AG04450 (cell line): ENCODE data around the gene GAS6. TPM values are rescaled to one million over a fixed set of nuclear protein-coding genes. Genes with fewer than 3 reads are reported as not detected.
"Not testable (repeated sequence)": the region's sequence is repeated elsewhere in the genome, so short reads cannot be mapped to it uniquely, and the experiment has no call there.

Experiments used
- CTCF ChIA-PET: fragments of 300-600, 350-600 bp; formaldehyde crosslinking; extraction: SDS; loops from one replicate; lab custom pipeline; 2022; ENCODE audit warnings: antibody characterized with exemption, inconsistent platforms; lab: Charles Lee
- POLR2A ChIA-PET: fragments of 350-600 bp; formaldehyde crosslinking; extraction: SDS; loops from one replicate; lab custom pipeline; 2021; ENCODE audit warnings: antibody characterized with exemption, inconsistent platforms; lab: Yijun Ruan, JAX
- DNase-seq: peaks from one replicate; pipeline ENCODE4 v3.0.0-alpha.2; 2011; ENCODE audit warnings: low read depth, low spot score
- H3K27ac ChIP-seq: one replicate; pipeline ENCODE4 v1.5.1; 2012; ENCODE audit warnings: low read depth, low read length, control low read depth
- H3K27me3 ChIP-seq: one replicate; pipeline ENCODE4 v1.6.0; 2012; ENCODE audit warnings: low read length; ENCODE audit not compliant: control insufficient read depth, insufficient read depth
- H3K4me3 ChIP-seq: 2 replicates; pipeline ENCODE4 v1.5.1; 2011; ENCODE audit warnings: mild to moderate bottlenecking, low read depth, low read length, control low read depth
- H3K9me3 ChIP-seq: 2 replicates; pipeline ENCODE4 v1.5.1; 2012; ENCODE audit warnings: low read length; ENCODE audit not compliant: control insufficient read depth, insufficient read depth
- CTCF ChIP-seq: IDR thresholded peaks from 2 replicates; pipeline ENCODE4 v1.5.1; 2011; ENCODE audit warnings: low read depth, low read length, control low read depth, inconsistent platforms
- polyA plus RNA-seq: library from polyadenylated mRNA; depleted of rRNA; stranded (reverse); fragments of >200 nt; gene quantifications from 2 replicates; pipeline ENCODE4 v1.2.3, GENCODE V29; 2011

Gene GAS6
- polyA plus RNA-seq, 1 experiment = 356 TPM

- POLR2A ChIA-PET = no interaction called here
- Histone ChIP-seq H3K9me3 (peaks cover 18% of the 10 kb centered on the region; the same call in 1 of the 2 replicates), H3K4me3 (no peak overlapping the region), H3K27ac (no peak overlapping the region), H3K27me3 (peaks cover 21% of the 10 kb centered on the region)
- DNase-seq = no peak
- TF ChIP-seq CTCF = no peak
- CTCF ChIA-PET = no interaction called here
Observed at GRCh38 chr13:113791226-113791625, 72.7 kb downstream of the GAS6 start.

- POLR2A ChIA-PET, DNase-seq, H3K4me3 ChIP-seq, CTCF ChIA-PET, H3K27ac ChIP-seq: not testable (repeated sequence)
- peaks cover 17% of the 10 kb centered on the region; the same call in 1 of the 2 replicates for H3K9me3 ChIP-seq
- peaks cover 21% of the 10 kb centered on the region for H3K27me3 ChIP-seq
Observed at GRCh38 chr13:113789931-113790330, 73.9 kb downstream of the GAS6 start.

- TF ChIP-seq CTCF = no peak
- CTCF ChIA-PET = no interaction called here
Observed at GRCh38 chr13:113789167-113789566, 74.7 kb downstream of the GAS6 start.

GRCh38 chr13:113788413-113789135 is 75.3 kb downstream of the GAS6 start:
- Histone ChIP-seq H3K27ac (no peak overlapping the region), H3K4me3 (no peak overlapping the region), H3K9me3 (peaks cover 12% of the 10 kb centered on the region), H3K27me3 (peaks cover 20% of the 10 kb centered on the region)
- no peak for TF ChIP-seq CTCF
- CTCF ChIA-PET = no interaction called here
- DNase-seq = no peak
- POLR2A ChIA-PET = no interaction called here

More at GRCh38 chr13:113789167-113789566, 74.7 kb downstream of the GAS6 start:
- H3K27ac ChIP-seq = no peak overlapping the region
- peaks cover 21% of the 10 kb centered on the region for H3K27me3 ChIP-seq
- peaks cover 16% of the 10 kb centered on the region for H3K9me3 ChIP-seq
- DNase-seq = no peak
- H3K4me3 ChIP-seq = no peak overlapping the region
- POLR2A ChIA-PET = no interaction called here

- CTCF ChIA-PET = no interaction called here
Observed at GRCh38 chr13:113787694-113788093, 76.2 kb downstream of the GAS6 start.

More at GRCh38 chr13:113787694-113788093, 76.2 kb downstream of the GAS6 start:
- Histone ChIP-seq H3K27me3 (peaks cover 13% of the 10 kb centered on the region), H3K9me3 (peaks cover 10% of the 10 kb centered on the region), H3K27ac (no peak overlapping the region), H3K4me3 (no peak overlapping the region)
- no peak for TF ChIP-seq CTCF
- no peak for DNase-seq
- POLR2A ChIA-PET = no interaction called here
